Measurements from ENCODE around the gene ARRDC5.
"Not testable (repeated sequence)": the region's sequence is repeated elsewhere in the genome, so short reads cannot be mapped to it uniquely, and the experiment has no call there.

The ARRDC5 gene

DNA sequence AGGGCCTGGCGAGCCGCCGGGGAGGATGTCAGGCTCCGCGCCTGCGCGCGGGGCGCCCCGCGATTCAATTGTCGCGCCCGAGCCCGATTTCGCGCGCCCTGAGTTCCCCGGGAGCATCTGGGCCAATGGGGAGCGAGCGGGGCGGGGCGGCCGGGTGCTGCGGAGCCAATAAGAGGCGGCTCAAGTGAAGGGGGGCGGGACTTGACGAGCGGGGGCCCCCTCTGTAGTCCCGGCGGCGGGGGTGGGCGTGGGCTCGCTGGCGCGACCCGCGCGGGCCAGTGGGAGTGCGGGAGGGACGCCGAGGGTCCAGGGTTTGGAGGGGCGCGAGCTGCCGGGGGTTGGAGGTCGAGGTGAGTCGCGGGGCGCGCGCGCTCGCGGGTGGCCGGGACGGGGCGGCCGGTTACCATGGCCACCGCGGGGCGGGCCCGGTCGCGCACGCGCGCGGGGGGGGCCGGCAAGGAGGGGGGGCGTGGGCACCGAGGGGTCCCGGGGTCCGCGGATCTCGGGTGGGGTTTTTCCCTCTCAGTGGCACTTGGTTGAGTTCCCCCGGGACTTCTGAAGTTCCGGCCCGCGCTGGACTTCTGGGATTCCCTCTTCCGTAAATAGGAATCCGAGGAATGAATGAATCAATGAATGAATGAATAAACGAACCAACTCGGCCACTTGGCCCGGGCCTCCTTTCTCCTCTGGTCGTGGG, 7.3 kb upstream of the ARRDC5 start:
- DNase-seq, result peak; percentile 88

DNA sequence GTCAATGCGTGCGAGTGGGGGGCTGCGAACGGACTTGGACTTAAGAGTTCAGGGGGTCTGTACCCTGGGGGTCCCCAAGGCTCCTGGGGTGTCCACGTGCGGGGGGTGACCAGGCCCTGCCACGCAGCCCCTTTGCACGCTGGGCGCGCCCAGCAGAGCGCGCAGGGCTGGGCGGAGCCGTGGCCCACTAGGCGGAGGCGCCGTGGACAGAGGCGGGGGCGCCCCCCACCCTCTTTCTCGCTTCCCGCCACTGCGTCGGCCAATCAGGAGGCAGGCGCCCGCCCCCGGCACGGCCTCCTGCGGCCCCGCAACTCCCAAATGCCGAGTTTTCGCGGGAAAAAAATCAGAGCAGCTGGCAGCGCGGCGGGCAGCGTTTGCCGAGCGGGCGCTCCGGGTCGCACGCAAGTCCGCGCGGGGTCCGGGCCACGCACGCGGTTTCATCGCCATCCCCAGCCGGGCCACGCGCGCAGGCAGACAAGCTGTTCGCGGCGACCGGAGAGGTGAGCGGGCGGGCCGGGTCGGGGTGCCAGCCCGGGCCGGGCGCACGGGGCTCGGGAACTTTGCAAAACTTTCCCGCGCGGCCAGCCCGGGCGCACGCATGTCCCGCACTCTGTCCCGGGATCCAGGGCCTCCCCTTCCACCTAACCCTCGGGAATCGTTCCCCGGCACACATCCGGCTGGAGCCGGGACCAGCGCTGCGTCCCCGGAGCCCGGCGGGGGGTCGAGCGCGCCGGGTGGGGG, 6.6 kb upstream of the ARRDC5 start, which contains the start of gene UHRF1:
TSS of gene UHRF1 (plus strand) at position 346 of the 741 bp plus-strand sequence. CDS start 1,385 bp downstream, outside the sequence.
- DNase-seq, result no peak

DNA sequence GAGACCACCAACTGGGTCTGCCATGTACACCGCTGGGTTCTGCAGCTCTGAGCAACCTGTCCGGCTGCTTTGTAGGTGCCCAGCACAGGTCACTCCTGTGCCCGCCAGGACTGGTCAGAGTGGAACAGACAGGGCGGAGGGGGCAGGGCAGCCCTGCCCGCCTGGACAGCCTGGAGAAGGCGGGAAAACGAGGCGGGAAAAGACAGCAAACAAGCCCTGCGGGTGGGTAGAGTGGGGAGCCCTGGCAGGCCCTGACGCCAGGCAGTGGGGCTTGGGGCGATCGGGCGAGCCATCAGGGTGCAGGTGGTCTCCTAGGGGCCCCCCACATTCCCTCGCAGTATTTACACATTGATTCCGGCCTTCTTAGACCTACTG, 6.1 kb upstream of the ARRDC5 start:
- no peak for DNase-seq

DNA sequence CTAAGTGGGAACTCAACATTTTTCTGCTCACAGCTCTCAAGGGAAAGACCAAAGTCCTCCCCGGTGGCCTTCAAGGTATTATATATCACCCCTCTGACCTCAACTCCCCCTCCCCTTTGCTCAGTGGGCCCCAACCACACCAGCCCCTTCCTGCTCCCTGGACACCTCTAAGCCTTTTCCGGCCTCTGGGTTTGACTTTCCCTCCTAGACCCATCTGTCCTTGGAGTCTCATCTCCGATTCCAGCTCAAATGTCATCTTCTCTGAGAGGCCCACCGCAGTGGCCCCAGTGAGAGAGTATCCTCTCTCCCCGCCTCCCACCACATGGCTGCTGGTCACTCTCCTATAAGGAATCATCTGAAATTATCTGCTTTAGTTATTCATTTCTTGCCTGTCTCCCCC, 5.7 kb upstream of the ARRDC5 start:
- DNase-seq, result no peak

DNA sequence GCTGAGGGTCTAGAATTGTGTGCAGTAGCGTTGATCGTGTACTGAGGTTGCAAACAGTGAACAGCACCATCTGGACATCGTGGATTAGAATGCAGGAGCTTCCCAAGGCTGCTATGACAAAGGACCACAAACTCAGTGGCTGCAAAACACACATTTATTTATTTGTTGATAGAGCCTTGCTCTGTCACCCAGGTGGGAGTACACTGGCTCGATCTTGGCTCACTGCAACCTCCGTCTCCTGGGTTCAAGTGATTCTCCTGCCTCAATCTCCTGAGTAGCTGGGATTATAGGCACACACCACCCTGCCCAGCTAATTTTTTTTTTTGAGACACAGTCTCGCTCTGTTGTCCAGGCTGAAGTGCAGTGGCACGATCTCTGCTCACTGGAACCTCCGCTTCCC, 4.3 kb upstream of the ARRDC5 start:
- no peak for DNase-seq

DNA sequence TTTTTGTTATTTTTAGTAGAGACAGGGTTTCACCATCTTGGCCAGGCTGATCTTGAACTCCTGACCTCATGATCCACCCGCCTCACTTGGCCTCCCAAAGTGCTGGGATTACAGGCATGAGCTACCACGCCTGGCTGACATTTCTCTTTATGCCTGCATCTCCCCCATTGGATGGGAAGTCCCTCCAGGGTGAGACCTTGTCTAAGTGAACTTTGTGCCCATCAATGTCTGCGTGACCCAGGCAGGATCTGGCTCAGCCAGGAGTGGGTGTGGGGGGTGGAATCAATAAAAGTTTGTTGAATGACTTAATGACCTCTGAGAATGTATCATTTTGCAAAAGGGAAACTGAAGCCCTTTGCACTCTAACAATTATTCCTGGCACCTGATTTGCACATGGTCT, 1.8 kb upstream of the ARRDC5 start:
- no peak for DNase-seq

DNA sequence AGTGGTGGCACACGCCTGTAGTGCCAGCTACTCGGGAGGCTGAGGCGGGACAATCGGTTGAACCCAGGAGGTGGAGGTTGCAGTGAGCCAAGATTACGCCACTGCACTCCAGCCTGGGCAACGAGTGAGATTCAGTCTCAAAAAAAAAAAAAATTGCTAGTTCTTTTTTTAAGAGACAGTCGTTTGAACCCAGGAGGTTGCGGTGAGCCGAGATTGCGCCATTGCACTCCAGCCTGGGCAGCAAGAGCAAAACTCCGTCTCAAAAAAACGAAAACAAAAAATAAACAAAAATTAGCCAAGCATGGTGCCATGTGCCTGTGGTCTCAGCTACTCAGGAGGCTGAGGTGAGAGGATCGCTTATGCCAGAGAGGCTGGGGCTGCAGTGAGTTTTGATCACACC, 1.8 kb downstream of the ARRDC5 start:
- not testable (repeated sequence) for DNase-seq

DNA sequence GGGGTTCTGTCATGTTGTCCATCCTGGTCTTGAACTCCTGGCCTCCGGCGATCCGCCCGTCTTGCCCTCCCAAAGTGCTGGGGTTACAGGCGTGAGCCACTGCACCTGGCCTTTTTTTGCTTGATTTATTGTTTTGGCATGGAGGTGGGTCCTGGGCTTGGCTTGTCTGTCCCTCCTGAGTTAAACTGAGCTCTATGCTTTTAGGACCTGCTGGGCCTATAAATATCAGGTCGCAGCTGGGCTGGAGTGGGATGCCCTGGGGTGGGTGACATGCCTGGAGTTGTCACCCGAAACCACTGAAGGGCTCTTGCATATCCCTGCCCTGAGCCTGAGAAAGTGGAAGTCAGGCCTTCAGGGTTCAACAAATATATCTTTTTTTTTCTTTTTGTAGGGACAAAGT, 5.5 kb downstream of the ARRDC5 start:
- no peak for DNase-seq

DNA sequence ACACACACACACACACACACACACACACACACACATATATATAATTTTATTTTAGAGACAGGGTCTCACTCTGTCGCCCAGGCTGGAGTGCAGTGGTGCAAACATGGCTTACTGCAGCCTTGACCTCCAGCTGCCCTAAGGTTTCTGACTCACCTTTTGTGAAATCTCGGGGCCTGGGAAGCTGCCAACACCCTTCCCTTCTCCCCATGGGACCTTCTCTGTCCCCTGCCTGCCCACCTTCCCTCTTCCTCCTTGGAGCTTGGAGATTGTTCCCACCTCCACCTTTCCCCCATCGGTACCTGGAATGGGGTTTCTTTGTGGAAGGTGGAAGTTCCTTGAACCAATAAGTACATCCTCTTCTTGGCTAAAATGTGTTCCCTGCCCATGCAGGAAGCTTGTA, 6.3 kb downstream of the ARRDC5 start:
- no peak for DNase-seq

DNA sequence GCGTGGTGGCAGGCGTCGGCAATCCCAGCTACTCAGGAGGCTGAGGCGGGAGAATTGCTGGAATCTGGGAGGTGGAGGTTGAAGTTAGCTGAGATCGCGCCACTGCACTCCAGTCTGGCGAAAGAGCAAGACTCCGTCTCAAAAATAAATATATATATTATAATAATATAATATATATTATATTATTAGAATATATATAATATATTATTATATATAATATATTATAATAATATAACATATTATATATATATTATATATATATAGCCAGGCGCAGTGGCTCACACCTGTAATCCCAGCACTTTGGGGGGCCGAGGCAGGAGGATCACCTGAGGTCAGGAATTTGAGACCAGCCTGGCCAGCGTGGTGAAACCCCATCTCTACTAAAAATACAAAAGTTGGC, 9.7 kb downstream of the ARRDC5 start:
- DNase-seq, result not testable (repeated sequence)

DNA sequence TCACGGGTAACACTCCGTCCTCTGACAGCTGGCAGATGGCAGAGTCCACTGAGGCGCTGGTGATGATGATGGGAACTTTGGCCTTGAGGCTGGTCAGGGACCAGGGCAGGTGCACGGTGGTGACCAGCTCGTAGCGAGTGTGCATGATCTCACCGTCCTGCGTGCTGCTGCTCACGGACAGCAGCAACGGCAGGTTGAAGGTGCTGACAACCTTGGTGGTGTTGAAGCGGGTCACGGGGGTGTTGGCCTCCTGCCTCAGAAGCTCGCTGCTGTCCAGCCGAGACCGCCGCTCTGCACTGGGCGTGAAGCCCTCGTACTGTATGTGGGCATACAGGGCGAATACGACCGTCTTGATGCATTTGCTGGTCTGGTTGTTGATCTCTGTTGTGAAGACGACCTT, 11.6 kb downstream of the ARRDC5 start:
- DNase-seq, result no peak

DNA sequence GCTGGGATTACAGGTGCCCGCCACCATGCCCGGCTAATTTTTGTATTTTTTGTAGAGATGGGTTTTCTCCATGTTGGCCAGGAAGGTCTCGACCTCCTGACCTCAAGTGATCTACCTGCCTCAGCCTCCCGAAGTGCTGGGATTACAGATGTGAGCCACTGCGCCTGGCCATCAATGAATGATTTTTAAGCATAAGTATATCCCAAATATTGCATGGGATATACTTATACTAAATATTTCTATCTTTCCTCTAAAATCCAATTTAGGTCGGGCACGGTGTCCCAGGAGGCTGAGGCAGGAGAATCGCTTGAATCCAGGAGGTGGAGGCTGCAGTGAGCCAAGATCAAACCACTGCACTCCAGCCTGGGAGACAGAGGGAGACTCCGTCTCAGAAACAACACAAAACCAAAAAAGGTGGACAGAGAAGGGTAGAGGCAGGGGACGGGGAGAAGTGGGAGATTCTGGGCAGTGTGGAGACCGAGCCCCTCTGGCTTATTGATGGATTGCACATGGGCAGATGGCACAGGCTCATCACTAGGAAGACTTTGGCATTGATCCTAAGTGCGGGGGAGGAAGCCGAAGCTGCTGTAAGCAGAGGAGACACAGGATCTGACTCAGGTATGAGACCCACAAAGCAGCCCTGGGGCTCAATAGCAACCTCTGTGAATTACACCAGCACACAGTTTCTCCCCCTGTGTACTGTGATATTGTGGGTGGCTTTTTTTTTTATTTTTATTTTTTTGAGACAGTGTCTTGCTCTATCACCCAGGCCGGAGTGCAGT, 13.5 kb downstream of the ARRDC5 start:
- DNase-seq, result no peak

DNA sequence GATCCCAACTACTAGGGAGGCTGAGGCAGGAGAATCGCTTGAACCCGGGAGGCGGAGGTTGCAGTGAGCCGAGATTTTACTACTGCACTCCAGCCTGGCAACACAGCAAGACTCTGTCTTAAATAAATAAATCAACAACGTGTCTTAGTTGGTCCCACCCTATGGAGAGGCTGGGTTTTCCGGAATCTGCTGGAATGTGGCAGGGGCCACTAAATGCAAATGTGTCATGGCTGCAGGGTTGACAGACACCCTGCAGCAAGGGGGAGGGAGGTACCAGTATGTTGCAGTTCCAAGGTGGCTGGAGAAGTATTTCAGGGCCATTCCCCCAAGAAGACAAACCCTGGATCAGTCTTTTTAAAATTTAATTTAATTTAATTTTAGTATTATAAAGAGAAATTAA, 14.9 kb downstream of the ARRDC5 start:
- not testable (repeated sequence) for DNase-seq

DNA sequence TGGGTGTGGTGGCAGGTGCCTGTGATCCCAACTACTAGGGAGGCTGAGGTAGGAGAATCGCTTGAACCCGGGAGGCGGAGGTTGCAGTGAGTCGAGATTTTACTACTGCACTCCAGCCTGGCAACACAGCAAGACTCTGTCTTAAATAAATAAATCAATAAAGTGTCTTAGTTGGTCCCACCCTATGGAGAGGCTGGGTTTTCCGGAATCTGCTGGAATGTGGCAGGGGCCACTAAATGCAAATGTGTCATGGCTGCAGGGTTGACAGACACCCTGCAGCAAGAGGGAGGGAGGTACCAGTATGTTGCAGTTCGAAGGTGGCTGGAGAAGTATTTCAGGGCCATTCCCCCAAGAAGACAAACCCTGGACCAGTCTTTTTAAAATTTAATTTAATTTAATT, 17.7 kb downstream of the ARRDC5 start:
- not testable (repeated sequence) for DNase-seq

DNA sequence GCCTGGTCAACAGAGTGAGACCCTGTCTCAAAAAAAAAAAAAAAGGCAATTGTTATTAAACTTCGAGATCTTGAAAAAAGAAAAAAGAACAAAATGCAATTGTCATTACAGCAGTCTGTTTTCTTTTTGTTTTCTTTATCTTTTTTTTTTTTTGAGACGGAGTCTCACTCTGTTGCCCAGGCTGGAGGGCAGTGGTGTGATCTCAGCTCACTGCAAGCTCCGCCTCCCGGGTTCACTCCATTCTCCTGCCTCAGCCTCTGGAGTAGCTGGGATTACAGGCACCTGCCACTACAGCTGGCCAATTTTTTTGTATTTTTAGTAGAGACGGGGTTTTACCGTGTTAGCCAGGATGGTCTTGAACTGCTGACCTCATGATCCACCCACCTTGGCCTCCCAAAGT, 19.8 kb downstream of the ARRDC5 start:
- DNase-seq, result not testable (repeated sequence)

DNA sequence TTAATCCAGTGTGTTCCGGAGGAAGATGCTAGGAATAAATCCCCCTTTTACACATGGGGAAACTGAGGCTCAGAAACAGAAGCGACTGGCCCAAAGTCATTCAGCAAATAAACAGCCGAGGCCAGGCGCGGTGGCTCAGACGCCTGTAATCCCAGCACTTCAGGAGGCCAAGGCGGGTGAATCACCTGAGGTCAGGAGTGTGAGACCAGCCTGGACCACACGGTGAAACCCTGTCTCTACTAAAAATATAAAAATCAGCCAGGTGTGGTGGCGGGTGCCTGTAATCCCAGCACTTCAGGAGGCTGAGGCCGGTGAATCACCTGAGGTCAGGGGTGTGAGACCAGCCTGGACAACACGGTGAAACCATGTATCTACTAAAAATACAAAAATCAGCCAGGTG, 23.7 kb downstream of the ARRDC5 start:
- no peak for DNase-seq

DNA sequence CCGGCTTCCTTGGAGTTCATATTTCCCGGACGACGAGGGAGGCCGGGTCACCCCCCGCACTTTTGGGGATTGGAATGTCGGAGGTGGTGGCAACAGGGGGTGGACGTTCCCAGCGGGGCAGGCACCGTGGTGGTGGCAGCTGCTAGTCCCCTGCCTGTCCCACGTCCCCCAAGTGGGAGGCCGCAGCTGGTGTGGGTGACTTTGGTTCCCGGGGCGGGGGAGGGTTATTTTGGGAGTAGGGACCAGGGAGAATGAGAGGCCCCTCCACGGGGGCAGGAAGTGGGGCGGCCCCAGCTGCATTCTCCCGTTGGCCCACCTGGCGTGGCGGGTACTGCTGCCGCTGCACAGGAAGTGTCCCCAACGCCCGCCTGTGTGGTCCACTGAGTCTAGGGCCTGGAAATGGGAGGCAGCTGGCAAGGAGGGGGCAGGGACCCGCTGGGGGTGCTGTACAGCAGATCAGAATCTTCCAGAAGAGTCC, 24.2 kb downstream of the ARRDC5 start:
- no peak for DNase-seq

DNA sequence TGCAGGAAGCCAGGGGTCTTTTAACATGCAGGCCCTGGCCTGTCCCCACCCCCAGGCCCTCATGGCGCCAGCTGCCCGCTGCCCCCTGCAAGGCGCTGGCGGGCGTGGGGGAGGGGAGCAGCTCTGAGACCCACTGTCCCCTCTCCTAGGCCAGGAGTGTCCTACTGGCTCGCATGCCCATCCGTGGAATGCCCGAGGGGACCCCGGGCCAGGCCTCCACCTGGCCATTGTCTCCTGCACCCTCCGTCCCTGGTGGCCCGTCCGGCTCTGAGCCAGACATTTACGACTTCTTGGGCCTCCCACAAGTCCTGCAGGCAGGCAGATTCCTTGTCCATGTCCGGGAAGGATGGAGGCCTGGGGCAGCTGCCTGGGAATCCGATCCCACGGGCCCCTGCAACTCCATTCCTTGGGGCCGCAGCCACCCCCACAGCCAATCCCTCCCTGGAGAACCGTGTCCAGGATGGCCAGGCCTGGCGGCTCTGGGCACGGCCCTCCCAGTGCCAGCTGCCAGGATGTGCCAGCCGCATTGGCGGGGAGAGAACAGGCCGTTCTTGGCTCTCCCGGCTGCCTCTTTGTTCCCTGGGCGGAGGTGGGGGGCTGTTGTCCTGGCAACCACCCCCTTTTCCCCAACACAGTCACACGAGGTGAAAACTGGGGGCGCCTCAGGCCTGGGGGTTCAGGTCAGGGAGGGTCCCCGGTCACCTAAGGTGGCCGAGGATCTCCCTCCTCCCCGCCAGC, 24.8 kb downstream of the ARRDC5 start:
- no peak for DNase-seq

DNA sequence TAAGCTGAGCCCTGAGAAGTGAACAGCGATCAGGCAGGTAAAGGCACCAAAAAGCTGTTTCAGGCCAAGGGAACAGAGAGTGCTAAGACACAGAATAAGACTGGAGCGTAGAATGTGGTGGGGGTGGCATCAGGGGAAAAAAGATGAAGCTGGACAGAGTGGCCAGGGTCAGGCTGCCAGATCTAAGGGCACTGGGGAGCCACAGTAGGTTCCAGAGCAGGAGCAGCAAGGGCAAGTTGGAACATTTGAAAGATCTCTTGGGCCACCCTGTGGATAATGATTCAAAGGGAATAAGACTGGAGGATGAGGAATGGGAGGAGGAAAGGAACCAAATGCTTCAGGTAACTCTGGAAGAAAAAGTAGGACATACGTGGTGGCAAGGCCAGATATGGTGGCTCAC, 28.8 kb downstream of the ARRDC5 start:
- no peak for DNase-seq

DNA sequence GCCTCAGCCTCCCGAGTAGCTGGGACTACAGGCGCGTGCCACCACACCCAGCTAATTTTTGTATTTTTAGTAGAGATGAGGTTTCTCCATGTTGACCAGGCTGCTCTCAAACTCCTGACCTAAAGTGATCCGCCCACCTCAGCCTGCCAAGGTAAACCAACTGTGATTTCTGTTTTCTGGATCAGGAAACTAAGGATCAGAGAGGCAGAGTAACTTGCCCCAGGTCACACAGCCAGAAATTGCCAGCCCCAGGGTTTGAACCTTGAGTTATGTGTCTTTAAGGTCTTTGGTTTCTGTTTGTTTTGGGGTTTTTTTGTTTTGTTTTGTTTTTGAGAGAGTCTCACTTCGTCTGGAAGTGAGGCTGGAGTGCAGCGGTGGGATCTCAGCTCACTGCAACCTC, 31.0 kb downstream of the ARRDC5 start:
- no peak for DNase-seq

DNA sequence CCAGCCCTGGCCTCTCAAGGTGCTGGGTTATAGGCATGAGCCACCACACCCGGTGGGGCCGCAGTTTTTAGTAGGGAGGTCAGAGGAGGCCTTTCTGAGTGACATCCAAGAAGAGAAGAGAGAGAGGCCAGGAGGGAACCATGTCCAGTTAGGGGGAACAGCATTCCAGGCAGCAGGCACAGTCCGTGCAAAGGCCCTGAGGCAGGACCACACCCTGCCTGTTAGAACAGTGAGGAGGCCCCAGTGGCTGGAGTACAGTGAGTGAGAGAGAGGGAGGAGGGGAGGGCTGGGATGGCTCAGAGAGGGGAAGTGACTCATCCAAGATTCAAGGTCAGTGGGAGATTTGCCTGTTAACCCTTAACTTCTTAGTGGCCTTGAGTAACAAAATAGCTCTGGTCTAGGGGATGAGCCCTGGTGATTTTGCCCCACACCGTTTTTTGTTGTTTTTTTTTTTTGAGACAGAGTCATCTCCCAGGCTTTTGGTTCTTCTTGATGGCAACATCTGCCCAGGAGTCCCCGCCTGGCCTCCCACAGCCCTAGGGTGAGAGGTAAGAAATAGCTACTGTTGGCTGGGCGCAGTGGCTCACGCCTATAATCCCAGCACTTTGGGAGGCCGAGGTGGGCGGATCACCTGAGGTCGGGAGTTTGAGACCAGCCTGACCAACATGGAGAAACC, 32.5 kb downstream of the ARRDC5 start:
- no peak for DNase-seq

DNA sequence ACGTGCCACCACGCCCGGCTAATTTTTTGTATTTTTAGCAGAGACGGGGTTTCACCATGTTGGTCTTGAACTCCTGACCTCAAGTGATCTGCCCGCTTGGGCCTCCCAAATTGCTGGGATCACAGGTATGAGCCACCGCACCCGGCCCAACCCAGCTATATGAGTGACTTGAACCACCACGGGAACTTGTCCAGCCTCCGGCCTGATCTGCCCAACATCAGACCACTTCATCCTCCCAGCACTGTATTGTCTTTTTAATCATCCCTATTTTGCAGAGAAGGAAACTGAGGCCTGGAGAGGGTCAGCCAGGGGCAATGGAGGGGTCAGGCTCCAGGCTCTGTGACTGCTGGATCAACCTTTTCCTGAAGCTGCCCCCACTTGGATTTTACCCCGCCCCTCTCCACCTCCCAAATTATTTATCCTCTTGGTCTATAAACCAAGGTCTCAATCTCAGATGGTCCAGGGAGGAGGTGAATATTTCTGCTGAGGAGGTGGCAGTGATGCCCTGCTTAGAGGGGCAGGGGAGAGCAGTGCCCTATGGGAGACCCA, 34.3 kb downstream of the ARRDC5 start:
- DNase-seq, result no peak
